ENCODE results near the gene NFS1.
"Not testable (repeated sequence)": the region's sequence is repeated elsewhere in the genome, so short reads cannot be mapped to it uniquely, and the experiment has no call there.

The NFS1 gene

GRCh38 chr20:35697696-35698297, 1.4 kb downstream of the NFS1 start:
- H3K27ac ChIP-seq (ENCODE audit: insufficient read depth, low read length, poor library complexity, severe bottlenecking) = no peak overlapping the region
- H3K27me3 ChIP-seq (replicated peaks; ENCODE audit: control insufficient read depth, insufficient read depth, low read length, poor library complexity, severe bottlenecking) = no peaks in the 10 kb centered on the region
- H3K9me3 ChIP-seq (ENCODE audit: control insufficient read depth, low read length) = no peaks in the 10 kb centered on the region
- H3K4me1 ChIP-seq (ENCODE audit: control insufficient read depth, insufficient read depth, low read length, poor library complexity, severe bottlenecking) = peaks cover 8% of the 10 kb centered on the region
- no peak for DNase-seq
- H3K36me3 ChIP-seq (ENCODE audit: control insufficient read depth, insufficient read depth, low read length) = peaks cover 27% of the 10 kb centered on the region
- peak overlapping the region; percentile 82 for H3K4me3 ChIP-seq (ENCODE audit: insufficient read depth, low read depth, low read length, poor library complexity, severe bottlenecking)

DNA sequence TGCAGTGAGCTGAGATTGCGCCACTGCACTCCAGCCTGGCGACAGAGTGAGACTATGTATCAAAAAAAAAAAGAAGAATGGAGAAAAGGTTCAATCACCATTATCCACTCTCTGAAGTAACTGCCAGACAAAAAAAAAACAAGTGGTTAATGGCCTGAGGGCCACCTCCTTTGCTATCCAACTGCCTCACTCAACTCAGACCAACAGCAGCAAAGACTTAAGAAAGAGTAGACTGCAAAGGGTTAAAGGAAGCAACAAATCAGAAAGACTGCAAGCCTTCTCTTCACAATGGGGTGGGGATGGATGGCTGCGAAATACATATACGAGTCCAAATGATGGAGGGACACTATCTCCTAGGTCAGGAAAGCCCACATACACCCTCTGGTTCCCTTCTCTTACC, 3.2 kb downstream of the NFS1 start:
- Histone ChIP-seq H3K4me3 (ENCODE audit: insufficient read depth, low read depth, low read length, poor library complexity, severe bottlenecking) (no peak overlapping the region), H3K27ac (ENCODE audit: insufficient read depth, low read length, poor library complexity, severe bottlenecking) (no peak overlapping the region), H3K27me3 (replicated peaks; ENCODE audit: control insufficient read depth, insufficient read depth, low read length, poor library complexity, severe bottlenecking) (no peaks in the 10 kb centered on the region), H3K36me3 (ENCODE audit: control insufficient read depth, insufficient read depth, low read length) (peaks cover 21% of the 10 kb centered on the region), H3K9me3 (ENCODE audit: control insufficient read depth, low read length) (no peaks in the 10 kb centered on the region), H3K4me1 (ENCODE audit: control insufficient read depth, insufficient read depth, low read length, poor library complexity, severe bottlenecking) (peaks cover 8% of the 10 kb centered on the region)
- no peak for DNase-seq

GRCh38 chr20:35695245-35695749, 3.9 kb downstream of the NFS1 start:
- H3K27me3 ChIP-seq (replicated peaks; ENCODE audit: control insufficient read depth, insufficient read depth, low read length, poor library complexity, severe bottlenecking) = no peaks in the 10 kb centered on the region
- no peak for DNase-seq
- no peaks in the 10 kb centered on the region for H3K9me3 ChIP-seq (ENCODE audit: control insufficient read depth, low read length)
- H3K4me1 ChIP-seq (ENCODE audit: control insufficient read depth, insufficient read depth, low read length, poor library complexity, severe bottlenecking) = peaks cover 8% of the 10 kb centered on the region
- no peak overlapping the region for H3K27ac ChIP-seq (ENCODE audit: insufficient read depth, low read length, poor library complexity, severe bottlenecking)
- peaks cover 26% of the 10 kb centered on the region for H3K36me3 ChIP-seq (ENCODE audit: control insufficient read depth, insufficient read depth, low read length)
- no peak overlapping the region for H3K4me3 ChIP-seq (ENCODE audit: insufficient read depth, low read depth, low read length, poor library complexity, severe bottlenecking)

- Histone ChIP-seq H3K9me3 (ENCODE audit: control insufficient read depth, low read length) (no peaks in the 10 kb centered on the region), H3K27me3 (replicated peaks; ENCODE audit: control insufficient read depth, insufficient read depth, low read length, poor library complexity, severe bottlenecking) (no peaks in the 10 kb centered on the region), H3K36me3 (ENCODE audit: control insufficient read depth, insufficient read depth, low read length) (peaks cover 34% of the 10 kb centered on the region)
Observed at GRCh38 chr20:35690265-35690664, 8.9 kb downstream of the NFS1 start.

GRCh38 chr20:35686872-35687271, 12.3 kb downstream of the NFS1 start:
- H3K36me3 ChIP-seq (ENCODE audit: control insufficient read depth, insufficient read depth, low read length) = peaks cover 24% of the 10 kb centered on the region
- not testable (repeated sequence) for H3K9me3 ChIP-seq (ENCODE audit: control insufficient read depth, low read length); H3K4me1 ChIP-seq (ENCODE audit: control insufficient read depth, insufficient read depth, low read length, poor library complexity, severe bottlenecking); DNase-seq; H3K27me3 ChIP-seq (replicated peaks; ENCODE audit: control insufficient read depth, insufficient read depth, low read length, poor library complexity, severe bottlenecking); H3K4me3 ChIP-seq (ENCODE audit: insufficient read depth, low read depth, low read length, poor library complexity, severe bottlenecking); H3K27ac ChIP-seq (ENCODE audit: insufficient read depth, low read length, poor library complexity, severe bottlenecking)

More at GRCh38 chr20:35690265-35690664, 8.9 kb downstream of the NFS1 start:
- H3K4me3 ChIP-seq (ENCODE audit: insufficient read depth, low read depth, low read length, poor library complexity, severe bottlenecking) = no peak overlapping the region
- no peaks in the 10 kb centered on the region for H3K4me1 ChIP-seq (ENCODE audit: control insufficient read depth, insufficient read depth, low read length, poor library complexity, severe bottlenecking)
- DNase-seq = no peak
- no peak overlapping the region for H3K27ac ChIP-seq (ENCODE audit: insufficient read depth, low read length, poor library complexity, severe bottlenecking)

GRCh38 chr20:35685368-35685767, 13.8 kb downstream of the NFS1 start:
- DNase-seq; H3K27ac ChIP-seq (ENCODE audit: insufficient read depth, low read length, poor library complexity, severe bottlenecking); H3K4me3 ChIP-seq (ENCODE audit: insufficient read depth, low read depth, low read length, poor library complexity, severe bottlenecking); H3K9me3 ChIP-seq (ENCODE audit: control insufficient read depth, low read length); H3K4me1 ChIP-seq (ENCODE audit: control insufficient read depth, insufficient read depth, low read length, poor library complexity, severe bottlenecking); H3K27me3 ChIP-seq (replicated peaks; ENCODE audit: control insufficient read depth, insufficient read depth, low read length, poor library complexity, severe bottlenecking): not testable (repeated sequence)
- peaks cover 25% of the 10 kb centered on the region for H3K36me3 ChIP-seq (ENCODE audit: control insufficient read depth, insufficient read depth, low read length)

- peaks cover 17% of the 10 kb centered on the region for H3K36me3 ChIP-seq (ENCODE audit: control insufficient read depth, insufficient read depth, low read length)
- H3K27ac ChIP-seq (ENCODE audit: insufficient read depth, low read length, poor library complexity, severe bottlenecking) = no peak overlapping the region
- no peaks in the 10 kb centered on the region for H3K9me3 ChIP-seq (ENCODE audit: control insufficient read depth, low read length)
- H3K4me1 ChIP-seq (ENCODE audit: control insufficient read depth, insufficient read depth, low read length, poor library complexity, severe bottlenecking) = no peaks in the 10 kb centered on the region
- H3K4me3 ChIP-seq (ENCODE audit: insufficient read depth, low read depth, low read length, poor library complexity, severe bottlenecking) = no peak overlapping the region
- no peak for DNase-seq
- no peaks in the 10 kb centered on the region for H3K27me3 ChIP-seq (replicated peaks; ENCODE audit: control insufficient read depth, insufficient read depth, low read length, poor library complexity, severe bottlenecking)
Observed at GRCh38 chr20:35681960-35682359, 17.2 kb downstream of the NFS1 start.

DNA sequence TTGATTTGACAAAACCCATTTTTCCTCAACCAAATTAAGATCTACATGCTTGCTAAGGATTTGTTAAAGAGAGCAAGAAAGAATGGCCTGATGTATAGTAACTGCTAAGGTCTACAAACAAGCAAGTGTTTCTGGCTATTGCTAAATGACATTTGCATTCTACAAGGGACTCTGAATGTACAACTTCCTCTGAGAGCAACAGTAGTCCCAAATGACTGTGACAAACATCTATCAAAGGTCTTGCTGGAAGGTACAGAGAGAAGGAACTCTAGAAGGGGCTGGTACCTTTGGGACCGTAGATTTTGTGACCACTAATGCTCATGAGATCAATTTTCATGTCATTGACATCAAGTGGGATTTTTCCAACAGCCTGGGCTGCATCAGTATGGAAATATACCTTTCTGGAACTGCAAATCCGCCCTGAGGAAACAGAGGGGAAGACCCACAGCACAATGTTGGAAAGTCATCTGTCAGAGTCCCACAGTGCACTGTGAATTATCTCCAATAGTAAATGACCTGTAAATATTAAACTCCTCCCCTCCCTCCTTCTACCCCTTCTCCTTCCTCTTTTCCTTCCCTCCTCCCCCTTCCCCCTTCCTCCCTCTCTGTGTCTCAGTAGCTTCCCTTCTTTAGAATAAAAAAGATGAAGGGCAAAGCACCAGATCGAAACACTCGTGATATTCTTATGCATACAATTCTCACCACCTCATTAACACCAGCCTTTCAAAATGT, 18.5 kb downstream of the NFS1 start:
- Histone ChIP-seq H3K27ac (ENCODE audit: insufficient read depth, low read length, poor library complexity, severe bottlenecking) (no peak overlapping the region), H3K36me3 (ENCODE audit: control insufficient read depth, insufficient read depth, low read length) (peaks cover 17% of the 10 kb centered on the region), H3K4me3 (ENCODE audit: insufficient read depth, low read depth, low read length, poor library complexity, severe bottlenecking) (no peak overlapping the region), H3K27me3 (replicated peaks; ENCODE audit: control insufficient read depth, insufficient read depth, low read length, poor library complexity, severe bottlenecking) (no peaks in the 10 kb centered on the region), H3K4me1 (ENCODE audit: control insufficient read depth, insufficient read depth, low read length, poor library complexity, severe bottlenecking) (no peaks in the 10 kb centered on the region), H3K9me3 (ENCODE audit: control insufficient read depth, low read length) (no peaks in the 10 kb centered on the region)
- no peak for DNase-seq

GRCh38 chr20:35674921-35675320, 24.2 kb downstream of the NFS1 start:
- no peaks in the 10 kb centered on the region for H3K27me3 ChIP-seq (replicated peaks; ENCODE audit: control insufficient read depth, insufficient read depth, low read length, poor library complexity, severe bottlenecking)
- no peaks in the 10 kb centered on the region for H3K9me3 ChIP-seq (ENCODE audit: control insufficient read depth, low read length)
- H3K36me3 ChIP-seq (ENCODE audit: control insufficient read depth, insufficient read depth, low read length) = peaks cover 55% of the 10 kb centered on the region
- no peaks in the 10 kb centered on the region for H3K4me1 ChIP-seq (ENCODE audit: control insufficient read depth, insufficient read depth, low read length, poor library complexity, severe bottlenecking)
- DNase-seq = no peak
- no peak overlapping the region for H3K4me3 ChIP-seq (ENCODE audit: insufficient read depth, low read depth, low read length, poor library complexity, severe bottlenecking)
- no peak overlapping the region for H3K27ac ChIP-seq (ENCODE audit: insufficient read depth, low read length, poor library complexity, severe bottlenecking)

GRCh38 chr20:35673884-35674283, 25.3 kb downstream of the NFS1 start:
- H3K4me1 ChIP-seq (ENCODE audit: control insufficient read depth, insufficient read depth, low read length, poor library complexity, severe bottlenecking) = no peaks in the 10 kb centered on the region
- no peak overlapping the region for H3K4me3 ChIP-seq (ENCODE audit: insufficient read depth, low read depth, low read length, poor library complexity, severe bottlenecking)
- no peak for DNase-seq
- H3K27ac ChIP-seq (ENCODE audit: insufficient read depth, low read length, poor library complexity, severe bottlenecking) = no peak overlapping the region
- H3K36me3 ChIP-seq (ENCODE audit: control insufficient read depth, insufficient read depth, low read length) = peaks cover 54% of the 10 kb centered on the region
- no peaks in the 10 kb centered on the region for H3K9me3 ChIP-seq (ENCODE audit: control insufficient read depth, low read length)
- no peaks in the 10 kb centered on the region for H3K27me3 ChIP-seq (replicated peaks; ENCODE audit: control insufficient read depth, insufficient read depth, low read length, poor library complexity, severe bottlenecking)

All from effector memory CD4-positive, alpha-beta T cell (primary cell).